OCI-LY7 (cell line): ENCODE data around the gene HOXD8. TPM values are rescaled to one million over a fixed set of nuclear protein-coding genes. Genes with fewer than 3 reads are reported as not detected.

ENCODE experiments used
- BruUV-seq: library from RNA; stranded (reverse); fragments of 400-500 nt; replicated peaks from 2 replicates; lab custom pipeline; 2021; lab: Mats Ljungman, UMichigan
- CTCF ChIA-PET: fragments of 300-600 bp; sonication (Branson Sonifier 250); formaldehyde crosslinking; loops from one replicate; lab custom pipeline; 2022; ENCODE audit warnings: antibody characterized with exemption; ENCODE audit not compliant: unreplicated experiment; lab: Charles Lee
- POLR2A ChIA-PET: fragments of 300-600 bp; sonication (Branson Sonifier 250); formaldehyde crosslinking; loops from one replicate; lab custom pipeline; 2022; ENCODE audit warnings: antibody characterized with exemption; lab: Charles Lee
- DNase-seq: peaks from one replicate; pipeline ENCODE4 v3.0.0-alpha.2; 2015; ENCODE audit warnings: low spot score
- H2AFZ ChIP-seq: fragments of 200-600 bp; sonication (generic), shearing (Covaris generic); 2 replicates; pipeline ENCODE4 v1.6.1; 2014; ENCODE audit warnings: mild to moderate bottlenecking, antibody characterized with exemption, low read length, moderate library complexity
- H3K27ac ChIP-seq: fragments of 200-600 bp; sonication (generic); 2 replicates; pipeline ENCODE4 v1.5.1; 2014; ENCODE audit warnings: mixed run types, low read depth, mild to moderate bottlenecking, moderate library complexity, low read length, inconsistent platforms; ENCODE audit not compliant: poor library complexity, severe bottlenecking
- H3K36me3 ChIP-seq: fragments of 200-600 bp; sonication (generic); 2 replicates; pipeline ENCODE4 v1.6.1; 2014; ENCODE audit warnings: mild to moderate bottlenecking, antibody characterized with exemption, low read length, moderate library complexity, mixed read lengths; ENCODE audit not compliant: insufficient read depth
- H3K4me1 ChIP-seq: fragments of 200-600 bp; sonication (generic); 2 replicates; pipeline ENCODE4 v1.5.1; 2014; ENCODE audit warnings: mild to moderate bottlenecking, low read length; ENCODE audit not compliant: insufficient read depth, poor library complexity, severe bottlenecking
- H3K4me2 ChIP-seq: fragments of 200-600 bp; sonication (generic); 2 replicates; pipeline ENCODE4 v1.6.1; 2014; ENCODE audit warnings: mild to moderate bottlenecking, low read length
- H3K4me3 ChIP-seq: fragments of 200-600 bp; sonication (generic); 2 replicates; pipeline ENCODE4 v1.5.1; 2014; ENCODE audit warnings: mild to moderate bottlenecking, low read depth, low read length; ENCODE audit not compliant: poor library complexity, severe bottlenecking
- H3K79me2 ChIP-seq: fragments of 200-600 bp; sonication (generic); 2 replicates; pipeline ENCODE4 v1.6.1; 2016; ENCODE audit warnings: low read depth, mild to moderate bottlenecking, low read length, moderate library complexity, mixed read lengths; ENCODE audit not compliant: insufficient read depth
- H3K9me2 ChIP-seq: fragments of 200-600 bp; sonication (generic); 2 replicates; pipeline ENCODE4 v1.6.1; 2016; ENCODE audit warnings: mild to moderate bottlenecking, low read length, mixed read lengths; ENCODE audit not compliant: insufficient read depth
- H3K9me3 ChIP-seq: fragments of 200-600 bp; sonication (generic); 2 replicates; pipeline ENCODE4 v1.6.1; 2014; ENCODE audit warnings: mild to moderate bottlenecking, mixed run types, low read length, mixed read lengths
- H4K20me1 ChIP-seq: fragments of 200-600 bp; sonication (generic); 2 replicates; pipeline ENCODE4 v1.6.1; 2014; ENCODE audit warnings: mild to moderate bottlenecking, antibody characterized with exemption, low read length, moderate library complexity, mixed read lengths; ENCODE audit not compliant: insufficient read depth
- CTCF ChIP-seq: fragments of 200-600 bp; sonication (generic); conservative IDR thresholded peaks from 2 replicates; pipeline ENCODE4 v1.5.1; 2014; ENCODE audit warnings: mild to moderate bottlenecking, antibody characterized with exemption, low read length, moderate library complexity, mixed read lengths
- EZH2phosphoT487 ChIP-seq: fragments of 200-600 bp; sonication (generic); IDR thresholded peaks from 2 replicates; pipeline ENCODE4 v1.6.1; 2018; ENCODE audit warnings: low read depth, borderline replicate concordance, mild to moderate bottlenecking, mixed run types, antibody characterized with exemption, low read length, moderate library complexity, mixed read lengths
- intact Hi-C: fragments of 100-400 bp; cut with micrococcal nuclease; formaldehyde crosslinking; loops from one replicate; pipeline ENCODE4 v1.10.0; 2022; ENCODE audit not compliant: unreplicated experiment
- total RNA-seq, 2 experiments: library from RNA; depleted of rRNA in 1 of 2; stranded (reverse); fragments of >200 nt in 1 of 2; shearing (Covaris generic) in 1 of 2; gene quantifications; 2 replicates each; pipeline ENCODE4 v1.2.3, GENCODE V29; 2014 to 2022

HOXD8 gene
- total RNA-seq, 2 experiments from 2014 or later = not detected

GRCh38 chr2:176090862-176091261 is 38.6 kb upstream of the HOXD8 start:
- Histone ChIP-seq H3K9me3 (no peaks in the 10 kb centered on the region), H4K20me1 (no peaks in the 10 kb centered on the region), H3K4me1 (no peaks in the 10 kb centered on the region), H2AFZ (no peak overlapping the region), H3K27ac (no peak overlapping the region), H3K4me2 (no peak overlapping the region), H3K4me3 (no peak overlapping the region), H3K79me2 (no peaks in the 10 kb centered on the region), H3K36me3 (no peaks in the 10 kb centered on the region), H3K9me2 (no peaks in the 10 kb centered on the region)
- no peak for DNase-seq
- ChIA-PET POLR2A (no interaction called here), CTCF (no interaction called here)
- intact Hi-C loops = no loop called here
- no TSS peak for BruUV-seq
- no peak for TF ChIP-seq CTCF
- TF ChIP-seq EZH2phosphoT487 = no peak

GRCh38 chr2:176091329-176092258 is 37.9 kb upstream of the HOXD8 start:
- CTCF ChIA-PET = no interaction called here
- intact Hi-C loops = no loop called here

More at GRCh38 chr2:176091329-176092258, 37.9 kb upstream of the HOXD8 start:
- H3K9me3 ChIP-seq = no peaks in the 10 kb centered on the region
- H3K79me2 ChIP-seq = no peaks in the 10 kb centered on the region
- DNase-seq = no peak
- H3K27ac ChIP-seq = no peak overlapping the region
- no peak overlapping the region for H3K4me3 ChIP-seq
- no TSS peak for BruUV-seq
- POLR2A ChIA-PET = no interaction called here
- TF ChIP-seq EZH2phosphoT487 (no peak), CTCF (no peak)
- H4K20me1 ChIP-seq = no peaks in the 10 kb centered on the region
- H3K4me2 ChIP-seq = no peak overlapping the region
- peaks cover 4% of the 10 kb centered on the region for H3K4me1 ChIP-seq
- H2AFZ ChIP-seq = no peak overlapping the region
- H3K36me3 ChIP-seq = no peaks in the 10 kb centered on the region
- H3K9me2 ChIP-seq = no peaks in the 10 kb centered on the region
